GF-D8 (cell line): ENCODE results near the gene ANAPC2.
"Not testable (repeated sequence)": the region's sequence is repeated elsewhere in the genome, so short reads cannot be mapped to it uniquely, and the experiment has no call there.

Experiments used
- DNase-seq: peaks from one replicate; lab custom pipeline; 2025; lab: John Stamatoyannopoulos, UW

The ANAPC2 gene

DNA sequence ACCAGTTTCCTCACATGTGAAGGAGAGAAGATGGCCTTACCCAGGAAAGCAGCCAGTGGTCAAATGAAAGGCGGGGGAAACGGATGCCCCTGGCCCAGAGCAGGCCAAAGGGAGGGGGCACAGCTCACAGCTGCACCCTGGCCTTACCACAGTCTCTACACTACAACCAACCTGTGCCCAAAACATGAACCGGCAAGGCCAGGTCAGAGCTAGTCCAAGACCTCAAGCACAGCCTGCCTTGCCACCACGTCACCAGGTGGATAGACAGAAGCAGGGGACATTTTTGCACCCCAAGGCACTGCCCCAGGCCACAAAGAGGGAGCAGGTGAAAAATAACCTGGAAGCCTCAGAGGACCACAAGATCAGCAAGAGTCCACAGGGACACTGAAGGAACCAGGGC lies 44.9 kb downstream of the ANAPC2 start:
- no peak for DNase-seq

DNA sequence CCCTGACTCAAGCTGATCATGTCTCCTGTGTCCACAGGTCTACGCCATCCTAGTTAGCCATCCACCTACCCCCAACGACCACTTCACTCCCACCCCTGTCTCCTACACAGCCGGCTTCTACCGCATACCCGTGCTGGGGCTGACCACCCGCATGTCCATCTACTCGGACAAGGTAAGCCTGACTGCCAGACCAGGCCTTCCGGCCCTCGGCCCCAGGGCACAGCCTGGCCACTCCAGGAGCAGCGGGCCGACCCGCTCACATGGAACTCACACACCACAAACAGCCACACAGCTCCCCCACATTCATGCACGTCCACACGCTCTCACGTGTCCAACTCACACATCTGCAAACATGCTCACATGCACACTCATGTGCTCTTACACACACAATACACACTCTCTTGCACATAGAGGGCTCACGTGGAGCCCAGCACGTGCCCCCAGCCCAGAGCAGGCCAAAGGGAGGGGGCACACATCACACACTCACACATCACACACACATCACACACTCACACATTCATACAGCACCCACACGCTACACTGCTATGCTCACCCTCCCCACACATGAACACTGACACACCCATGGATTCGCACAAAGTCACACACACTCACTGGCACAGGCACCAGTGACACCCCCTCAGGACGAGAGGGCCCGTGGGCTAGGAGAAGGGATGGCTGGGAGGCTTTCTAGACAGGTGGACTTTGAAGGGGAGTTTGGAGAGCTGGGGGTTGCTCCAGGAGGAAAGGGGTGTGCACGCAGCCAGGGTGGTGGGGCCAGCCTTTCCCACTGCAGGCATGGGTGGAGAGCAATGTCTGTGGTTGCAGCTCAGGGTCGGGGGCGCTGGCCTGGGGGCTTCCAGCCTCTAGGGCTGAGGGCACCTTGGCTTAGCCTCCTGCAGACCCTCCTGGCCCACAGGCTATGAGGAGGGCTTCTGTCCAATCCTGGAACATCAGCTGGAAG lies 46.1 kb downstream of the ANAPC2 start:
- DNase-seq: no peak

DNA sequence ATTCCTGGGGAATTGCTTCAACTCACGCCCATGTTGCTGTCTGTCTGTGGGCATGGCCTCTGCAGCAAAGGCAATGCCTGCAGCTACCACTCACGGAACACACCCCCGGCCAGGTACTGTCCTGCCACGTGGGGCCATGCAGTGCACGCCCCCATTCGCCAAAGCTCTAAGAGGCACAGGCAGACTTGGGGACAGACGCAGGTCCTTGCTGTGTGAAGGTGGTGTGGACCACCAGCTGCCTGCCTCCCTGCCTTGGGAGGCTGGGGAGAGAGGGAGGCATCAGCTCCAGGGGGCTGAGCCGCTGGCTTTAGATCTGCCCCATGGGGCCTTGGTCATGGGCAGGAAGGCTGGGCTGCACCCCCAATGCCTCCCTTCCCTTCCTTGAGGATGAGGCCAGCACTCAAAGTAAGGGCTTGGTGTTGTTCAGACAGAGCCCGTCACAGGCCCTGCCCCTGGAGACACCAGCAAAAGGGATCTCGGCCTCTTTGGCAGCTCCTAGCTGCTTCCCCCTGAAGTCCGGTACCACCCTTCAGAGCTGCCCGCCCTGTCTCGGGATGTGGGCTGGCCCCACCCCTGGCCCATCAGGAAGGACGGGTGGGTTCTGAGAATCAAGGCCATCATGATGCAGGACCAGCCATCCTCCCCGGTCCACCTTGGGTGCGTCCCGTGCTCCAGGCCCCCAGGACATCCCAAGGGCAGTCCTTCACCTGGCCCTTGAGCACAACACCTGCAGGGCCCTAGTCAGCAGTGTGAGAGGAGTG lies 47.1 kb downstream of the ANAPC2 start:
- no peak for DNase-seq

DNA sequence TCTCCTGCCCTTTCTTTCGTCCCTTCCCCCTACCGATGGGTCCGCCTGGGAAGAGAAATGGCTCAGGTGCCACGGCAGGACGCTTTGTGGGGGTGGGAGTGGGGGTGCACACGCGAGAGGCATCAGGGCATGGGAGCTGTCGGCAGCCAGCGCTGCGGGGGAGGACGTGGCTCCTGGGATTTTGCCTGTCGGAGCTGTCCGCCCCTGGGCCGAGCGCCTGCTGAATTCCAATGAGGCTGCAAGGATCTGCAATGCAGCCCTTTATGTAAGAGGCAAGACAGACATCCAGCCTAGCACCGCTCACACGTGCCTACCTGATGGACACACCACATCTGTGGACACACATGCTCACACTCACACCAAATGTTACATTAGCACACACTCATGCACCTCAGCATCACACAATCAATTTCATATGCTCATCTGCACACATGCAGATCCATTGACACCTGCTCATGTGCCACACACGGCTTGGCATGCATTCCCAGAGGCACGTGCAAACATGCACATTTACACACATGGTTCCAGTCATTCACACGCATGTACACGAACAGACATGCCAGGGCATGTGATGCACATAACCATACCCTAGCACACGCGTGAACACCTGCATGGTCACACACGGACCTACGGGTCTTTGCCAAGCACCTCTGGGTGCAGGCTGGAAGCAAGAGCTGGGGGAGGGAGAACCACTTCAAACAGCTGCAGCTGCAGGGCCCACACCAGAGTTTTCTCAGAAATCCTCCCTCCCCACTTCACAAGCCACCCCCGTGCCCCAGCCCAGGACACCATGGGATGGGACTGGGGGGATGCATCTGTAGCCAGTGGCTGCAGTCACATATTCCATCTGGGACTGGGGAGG lies 48.0 kb downstream of the ANAPC2 start:
- no peak for DNase-seq

DNA sequence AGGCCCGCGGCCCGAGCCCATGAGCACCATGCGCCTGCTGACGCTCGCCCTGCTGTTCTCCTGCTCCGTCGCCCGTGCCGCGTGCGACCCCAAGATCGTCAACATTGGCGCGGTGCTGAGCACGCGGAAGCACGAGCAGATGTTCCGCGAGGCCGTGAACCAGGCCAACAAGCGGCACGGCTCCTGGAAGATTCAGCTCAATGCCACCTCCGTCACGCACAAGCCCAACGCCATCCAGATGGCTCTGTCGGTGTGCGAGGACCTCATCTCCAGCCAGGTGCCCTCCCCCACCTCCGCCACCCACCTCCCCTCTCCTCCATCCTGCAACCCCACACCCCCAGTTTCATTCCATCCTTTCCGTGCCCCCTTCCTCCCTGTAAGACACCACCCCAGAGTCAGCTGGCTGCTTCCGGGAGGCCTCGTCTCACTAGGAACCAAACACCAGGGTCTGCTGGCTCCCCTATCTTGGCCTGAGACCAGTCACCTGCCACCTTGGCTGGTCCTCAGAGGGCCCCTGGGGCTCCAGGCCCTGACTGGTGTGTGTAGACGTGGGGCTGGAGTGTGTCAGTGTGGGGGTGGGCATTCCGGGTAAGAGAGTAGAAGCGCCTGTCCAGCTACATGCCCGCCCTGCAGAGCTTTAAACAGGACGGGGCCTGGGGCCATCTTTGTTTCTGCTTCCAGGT lies 48.8 kb downstream of the ANAPC2 start:
- no peak for DNase-seq

DNA sequence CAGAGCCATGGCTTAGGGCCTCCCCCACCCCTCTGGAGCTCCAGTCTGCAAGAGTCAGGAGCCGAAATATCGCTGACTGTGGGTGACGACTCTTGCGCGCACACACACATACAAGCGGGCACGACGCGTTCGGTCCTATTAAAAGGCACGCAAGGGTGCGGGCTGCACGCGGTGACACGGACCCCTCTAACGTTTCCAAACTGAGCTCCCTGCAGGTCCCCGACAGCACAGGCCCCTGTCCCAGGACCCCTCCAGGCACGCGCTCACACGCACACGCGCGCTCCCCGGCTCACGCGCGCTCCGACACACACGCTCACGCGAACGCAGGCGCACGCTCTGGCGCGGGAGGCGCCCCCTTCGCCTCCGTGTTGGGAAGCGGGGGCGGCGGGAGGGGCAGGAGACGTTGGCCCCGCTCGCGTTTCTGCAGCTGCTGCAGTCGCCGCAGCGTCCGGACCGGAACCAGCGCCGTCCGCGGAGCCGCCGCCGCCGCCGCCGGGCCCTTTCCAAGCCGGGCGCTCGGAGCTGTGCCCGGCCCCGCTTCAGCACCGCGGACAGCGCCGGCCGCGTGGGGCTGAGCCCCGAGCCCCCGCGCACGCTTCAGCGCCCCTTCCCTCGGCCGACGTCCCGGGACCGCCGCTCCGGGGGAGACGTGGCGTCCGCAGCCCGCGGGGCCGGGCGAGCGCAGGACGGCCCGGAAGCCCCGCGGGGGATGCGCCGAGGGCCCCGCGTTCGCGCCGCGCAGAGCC lies 49.5 kb downstream of the ANAPC2 start, which contains the start of gene GRIN1:
GRIN1 (plus strand) TSS at position 433 of the 746 bp plus-strand sequence. CDS start 333 bp downstream, outside the sequence.
- no peak for DNase-seq

DNA sequence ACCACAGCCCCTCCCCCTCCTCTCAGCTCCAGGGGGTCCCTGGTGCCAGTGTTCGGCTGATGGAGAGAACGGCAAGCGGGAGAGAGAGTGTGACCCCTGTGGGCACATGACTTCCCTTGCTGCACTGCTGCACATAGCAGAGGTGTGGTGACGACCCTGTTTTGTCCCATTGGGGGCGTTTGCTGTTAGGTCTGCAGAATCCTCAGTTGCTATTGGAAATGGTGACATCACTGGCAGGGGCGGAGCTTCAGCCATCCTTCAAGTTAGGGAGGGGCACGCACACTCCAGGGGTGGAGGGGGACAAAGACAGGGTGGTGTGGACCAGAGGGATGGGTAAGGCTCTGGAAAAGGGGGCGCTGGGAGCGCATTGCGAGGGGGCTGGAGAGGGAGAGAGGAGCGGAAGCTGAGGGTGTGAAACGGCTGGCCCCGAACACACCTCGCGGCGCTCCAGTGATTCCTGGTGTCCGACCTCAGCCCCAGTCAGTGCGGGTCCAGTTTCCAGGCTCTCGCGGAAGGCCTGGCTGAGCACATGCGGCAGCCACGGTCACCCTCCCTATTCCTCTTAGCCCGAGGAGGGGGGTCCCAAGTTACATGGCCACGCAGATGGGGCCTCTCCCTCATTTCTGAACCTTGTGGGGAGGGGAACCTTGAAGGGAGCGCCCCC lies 50.2 kb downstream of the ANAPC2 start:
- no peak for DNase-seq

DNA sequence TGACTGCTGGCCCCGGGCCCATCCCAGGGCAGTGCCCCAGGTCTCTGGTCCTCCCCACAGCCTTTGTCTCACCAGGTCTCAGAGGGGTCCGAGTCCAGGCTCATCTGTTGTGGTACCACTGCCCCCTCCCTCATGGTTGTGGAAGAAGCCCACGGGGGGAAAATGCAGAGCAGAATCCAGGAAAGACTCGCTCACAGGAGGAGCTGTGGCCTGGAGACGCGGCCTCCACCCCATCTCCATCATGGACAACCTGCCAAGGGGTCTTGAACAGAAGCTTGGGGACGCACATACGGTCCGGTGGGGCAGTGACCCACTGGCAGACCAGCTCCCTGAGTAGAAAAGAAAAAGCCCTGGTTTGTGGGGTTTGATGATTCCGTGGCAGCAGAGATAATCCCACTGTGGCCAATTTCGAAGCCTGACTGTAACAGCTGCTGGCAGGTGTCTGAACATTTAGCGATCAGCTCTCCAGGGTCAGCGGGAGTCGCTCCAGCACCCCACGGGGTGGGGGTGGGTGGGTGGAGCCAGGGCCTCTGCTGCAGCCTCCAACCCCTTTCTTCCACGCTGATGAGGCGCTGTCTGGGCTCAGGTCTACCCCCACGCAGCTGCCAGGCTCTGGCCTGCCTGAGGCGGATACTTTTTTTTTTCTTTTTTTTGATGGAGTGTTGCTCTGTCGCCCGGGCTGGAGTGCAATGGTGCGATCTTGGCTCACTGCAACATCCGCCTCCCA lies 51.3 kb downstream of the ANAPC2 start:
- no peak for DNase-seq

DNA sequence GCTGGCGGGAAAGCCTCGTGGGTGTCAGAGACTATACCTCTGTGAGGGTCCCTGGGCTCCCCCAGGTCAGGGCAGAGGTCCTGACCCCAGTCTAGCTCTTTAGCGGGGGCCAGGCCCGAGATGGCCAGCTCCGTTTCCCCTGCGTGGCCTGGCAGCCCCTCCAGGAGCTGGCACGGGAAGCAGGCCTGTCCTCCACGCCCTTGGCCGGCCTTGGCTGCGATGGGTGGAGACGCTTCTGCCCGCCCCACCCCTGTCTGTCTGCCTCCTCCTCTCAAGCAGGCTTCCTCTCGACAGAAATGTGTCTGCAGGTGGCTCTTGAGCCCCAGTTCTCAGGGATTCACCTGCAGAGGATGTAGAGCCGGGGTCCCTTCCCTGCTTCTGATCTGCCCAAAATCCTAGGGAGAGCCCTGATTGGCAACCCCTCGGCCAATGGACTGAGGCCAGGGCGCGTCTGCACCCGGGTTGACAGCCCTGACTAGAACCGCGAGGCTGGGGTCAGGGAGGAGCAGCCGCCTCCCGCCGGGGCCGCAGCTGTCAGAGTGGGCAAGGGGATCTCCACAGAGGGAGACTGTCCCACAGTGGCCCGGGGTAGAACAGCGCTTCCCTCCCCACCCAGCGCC lies 52.0 kb downstream of the ANAPC2 start:
- no peak for DNase-seq

DNA sequence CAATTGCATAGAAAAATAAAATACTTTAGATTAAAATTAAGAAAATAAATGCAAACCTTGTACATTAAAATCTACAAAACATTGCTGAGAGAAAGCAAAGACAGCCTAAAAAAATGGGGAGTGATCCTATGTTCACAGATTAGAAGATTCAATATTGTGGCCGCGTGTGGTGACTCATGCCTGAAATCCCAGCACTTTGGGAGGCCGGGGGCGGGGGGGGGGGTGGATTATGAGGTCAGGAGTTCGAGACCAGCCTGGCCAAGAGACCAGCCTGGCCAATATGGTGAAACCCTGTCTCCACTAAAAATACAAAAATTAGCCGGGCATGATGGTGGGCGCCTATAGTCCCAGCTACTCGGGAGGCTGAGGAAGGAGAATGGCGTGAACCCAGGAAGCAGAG lies 53.2 kb downstream of the ANAPC2 start:
- DNase-seq: not testable (repeated sequence)

DNA sequence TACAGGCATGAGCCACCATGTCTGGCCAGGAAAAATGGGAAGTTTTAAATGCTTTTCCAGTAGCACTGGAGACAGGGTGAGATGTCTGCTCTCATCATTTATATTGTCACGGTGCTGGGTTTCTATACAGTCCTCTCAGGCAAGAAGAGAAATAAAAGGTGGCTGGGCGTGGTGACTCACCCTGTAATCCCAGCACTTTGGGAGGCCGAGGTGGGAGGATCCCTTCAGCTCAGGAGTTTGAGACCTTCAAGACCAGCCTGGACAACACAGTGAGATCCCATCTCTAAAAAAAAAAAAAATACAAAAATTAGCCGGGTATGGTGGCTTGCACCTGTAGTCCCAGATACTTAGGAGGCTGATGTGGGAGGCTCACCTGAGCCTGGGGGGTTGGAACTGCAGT lies 54.2 kb downstream of the ANAPC2 start:
- no peak for DNase-seq

DNA sequence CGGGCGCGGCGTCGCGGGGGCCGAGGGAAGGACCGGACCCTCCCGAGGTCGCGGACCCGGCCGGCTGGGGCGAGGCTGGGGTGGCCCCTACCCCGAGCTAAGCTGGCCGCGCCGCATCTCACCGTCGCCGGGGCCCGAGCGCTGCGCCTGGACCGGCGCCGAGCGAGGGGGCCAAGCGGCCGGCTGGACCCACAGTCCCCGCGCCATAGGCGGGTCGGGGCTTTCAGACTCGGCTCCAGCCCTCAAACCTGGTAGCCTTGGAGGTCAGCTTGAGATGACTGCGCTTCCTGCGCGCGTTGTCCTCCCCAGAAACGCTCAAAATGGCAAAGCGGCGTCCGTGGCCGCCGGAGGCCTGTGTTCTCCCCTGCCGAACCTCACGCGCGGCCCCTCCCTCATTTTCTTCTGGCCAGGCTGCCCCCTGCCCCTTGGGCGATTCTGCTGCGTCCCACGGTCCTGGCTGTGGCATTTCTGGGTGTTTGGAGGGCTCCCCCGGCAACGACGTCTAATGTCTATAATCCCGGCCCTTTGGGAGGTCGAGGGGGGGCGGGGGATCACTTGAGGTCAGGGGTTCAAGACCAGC lies 58.1 kb downstream of the ANAPC2 start:
- no peak for DNase-seq

DNA sequence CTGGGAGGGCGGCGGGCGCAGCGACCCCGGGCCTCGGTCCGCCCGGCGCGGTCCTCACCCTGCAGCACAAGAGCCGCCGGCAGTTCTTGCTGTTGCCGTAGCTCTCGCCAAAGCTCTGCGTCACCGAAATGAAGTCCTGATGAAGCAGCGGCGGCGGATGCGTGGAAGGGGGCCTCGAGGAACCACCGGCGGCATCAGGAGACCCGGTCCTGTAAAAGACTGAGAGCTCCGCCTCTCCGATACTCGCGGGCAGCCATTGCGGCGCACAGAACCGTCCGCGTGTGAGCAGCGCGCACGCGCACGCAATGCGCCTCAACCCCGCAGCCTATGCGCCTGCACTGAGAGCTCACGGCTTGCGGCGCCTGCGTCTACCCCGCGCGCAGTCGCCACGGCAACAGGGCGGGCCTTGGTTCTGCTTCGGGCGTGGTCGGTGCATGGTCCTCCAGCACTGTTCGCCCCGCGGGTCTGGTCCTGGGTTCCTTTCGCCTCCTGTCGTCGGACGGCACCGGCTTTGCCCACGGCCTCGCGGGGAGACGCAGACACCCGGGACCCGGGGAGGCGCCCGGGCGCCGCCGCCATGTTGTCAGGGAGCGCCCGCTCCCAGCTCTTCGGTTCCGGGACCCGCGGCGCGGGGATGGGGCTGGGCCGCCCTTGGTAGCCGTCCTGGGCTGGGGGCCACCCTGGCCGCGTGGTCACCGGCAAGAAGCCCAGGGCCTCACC lies 58.7 kb downstream of the ANAPC2 start:
- DNase-seq: peak; percentile 82

DNA sequence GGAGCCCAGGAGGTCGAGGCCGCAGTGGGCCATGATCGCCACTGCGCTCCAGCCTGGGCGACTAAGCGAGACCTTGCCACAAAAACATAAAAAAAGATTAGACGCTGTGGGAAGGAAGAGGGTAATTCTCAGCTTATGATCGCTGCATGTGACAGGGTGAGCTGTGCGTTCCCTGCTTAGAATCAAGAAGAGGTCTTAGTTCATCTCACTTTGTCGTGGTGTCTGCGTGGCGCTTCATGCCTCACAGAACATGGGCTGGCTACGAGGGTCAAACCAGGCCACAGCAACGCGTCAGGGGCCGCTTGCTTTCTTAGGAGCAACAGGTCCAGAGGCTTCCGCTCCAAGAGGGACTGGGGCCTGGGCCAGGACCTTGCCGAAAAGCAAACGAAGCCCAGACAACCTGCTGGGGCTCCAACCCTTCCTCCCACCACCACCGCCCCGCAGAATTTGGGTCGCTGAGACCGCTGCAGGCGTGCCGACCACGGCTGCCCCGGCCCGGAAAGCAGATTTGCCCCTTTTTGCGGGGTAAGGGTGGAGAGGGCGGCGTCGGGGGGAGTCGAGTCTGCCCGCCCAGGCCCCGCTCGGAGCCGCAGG lies 59.4 kb downstream of the ANAPC2 start:
- DNase-seq: no peak

DNA sequence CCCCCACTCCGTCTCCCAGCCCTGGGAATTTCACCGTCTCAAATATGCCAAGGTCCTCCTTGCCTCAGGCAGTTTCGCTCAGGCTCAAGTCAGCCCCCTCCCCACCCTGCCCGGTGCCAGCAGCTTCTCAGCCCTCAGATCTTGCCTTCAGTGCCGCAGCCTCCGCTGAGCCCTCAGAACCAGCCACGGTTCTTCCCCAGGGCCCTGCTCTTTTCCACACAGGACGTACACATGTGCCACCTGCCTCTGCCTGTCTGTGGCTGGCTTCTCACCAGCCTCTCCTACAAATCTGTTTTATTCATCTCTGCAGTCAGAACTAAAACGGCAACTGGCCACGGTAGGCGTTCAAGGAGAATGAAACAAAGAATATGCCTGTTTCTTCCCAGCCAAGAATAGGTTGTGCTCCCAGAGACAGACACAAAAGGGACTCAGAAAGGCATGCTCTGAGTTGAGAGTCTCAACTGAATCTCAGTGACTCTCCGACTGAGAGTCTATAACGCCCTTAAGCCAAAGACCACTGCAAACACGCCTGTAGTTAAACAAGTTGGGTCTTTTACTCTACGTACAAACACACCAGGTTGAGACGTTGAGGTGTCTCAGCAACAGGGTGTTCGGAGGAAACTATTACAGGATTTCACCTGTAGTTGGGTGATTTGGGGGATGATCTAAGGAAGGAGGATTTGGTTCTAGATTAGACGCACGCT lies 60.0 kb downstream of the ANAPC2 start:
- no peak for DNase-seq

DNA sequence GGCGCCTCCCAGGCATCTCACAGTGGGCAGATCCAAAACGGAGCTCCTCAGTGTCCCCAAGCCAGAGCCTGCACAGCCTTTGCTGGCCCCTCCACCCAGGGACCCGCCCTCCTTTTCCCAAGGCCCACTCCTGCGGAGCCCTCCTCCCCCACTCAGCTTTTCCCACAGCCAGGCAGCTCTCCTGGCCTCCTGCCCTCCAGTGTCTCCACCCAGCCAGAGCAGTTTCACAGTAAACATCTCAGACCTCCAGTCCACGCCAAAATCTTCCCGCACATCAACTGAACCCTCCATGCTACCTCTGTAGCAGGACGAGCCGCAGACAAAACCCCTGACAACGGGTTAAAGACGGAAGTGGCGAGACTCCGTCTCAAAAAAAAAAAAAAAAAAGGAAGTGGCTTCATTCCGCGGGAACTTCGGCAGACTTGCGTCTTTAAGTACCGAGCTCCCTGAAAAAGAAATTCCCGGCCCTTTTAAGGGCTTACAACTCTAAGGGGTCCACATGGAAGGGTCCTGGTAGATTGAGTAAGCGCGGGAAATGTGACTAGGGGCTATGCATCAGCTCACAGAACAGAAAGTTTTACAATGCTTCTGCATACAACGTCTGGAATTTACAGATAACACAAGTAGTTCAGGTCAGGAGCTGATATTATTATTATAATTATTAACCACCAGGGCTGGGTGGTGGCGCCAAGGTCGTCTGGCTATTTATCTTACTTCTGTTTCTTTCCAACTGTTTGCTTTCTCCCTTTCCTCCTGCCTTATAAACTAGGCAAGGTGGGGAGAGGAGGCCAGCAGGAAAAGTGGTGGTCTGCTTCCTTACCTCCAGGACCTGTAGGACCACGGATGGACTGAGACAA lies 60.8 kb downstream of the ANAPC2 start:
- DNase-seq: peak; percentile 66
